ENCODE data around the gene RABGAP1L.

DNA sequence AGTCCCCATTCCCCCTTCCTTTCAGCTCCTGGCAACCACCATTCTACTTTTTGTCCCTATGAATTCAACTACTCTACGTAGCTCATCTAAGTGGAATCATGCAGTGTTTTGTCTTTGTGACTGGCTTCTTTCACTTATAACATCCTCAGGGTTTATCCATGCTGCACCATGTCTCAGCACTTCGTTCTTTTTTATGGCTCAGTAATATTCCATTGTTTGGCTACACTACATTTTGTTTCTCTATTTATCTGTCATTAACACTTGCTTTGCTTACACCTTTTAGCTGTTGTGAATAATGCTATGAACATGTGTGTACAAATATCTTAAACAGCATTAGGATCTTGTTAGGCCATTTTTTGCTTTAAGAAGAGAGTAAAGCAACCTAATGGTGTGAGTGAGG is 865.5 kb downstream of the RABGAP1L start:
- TF ChIP-seq, protein P1, sequence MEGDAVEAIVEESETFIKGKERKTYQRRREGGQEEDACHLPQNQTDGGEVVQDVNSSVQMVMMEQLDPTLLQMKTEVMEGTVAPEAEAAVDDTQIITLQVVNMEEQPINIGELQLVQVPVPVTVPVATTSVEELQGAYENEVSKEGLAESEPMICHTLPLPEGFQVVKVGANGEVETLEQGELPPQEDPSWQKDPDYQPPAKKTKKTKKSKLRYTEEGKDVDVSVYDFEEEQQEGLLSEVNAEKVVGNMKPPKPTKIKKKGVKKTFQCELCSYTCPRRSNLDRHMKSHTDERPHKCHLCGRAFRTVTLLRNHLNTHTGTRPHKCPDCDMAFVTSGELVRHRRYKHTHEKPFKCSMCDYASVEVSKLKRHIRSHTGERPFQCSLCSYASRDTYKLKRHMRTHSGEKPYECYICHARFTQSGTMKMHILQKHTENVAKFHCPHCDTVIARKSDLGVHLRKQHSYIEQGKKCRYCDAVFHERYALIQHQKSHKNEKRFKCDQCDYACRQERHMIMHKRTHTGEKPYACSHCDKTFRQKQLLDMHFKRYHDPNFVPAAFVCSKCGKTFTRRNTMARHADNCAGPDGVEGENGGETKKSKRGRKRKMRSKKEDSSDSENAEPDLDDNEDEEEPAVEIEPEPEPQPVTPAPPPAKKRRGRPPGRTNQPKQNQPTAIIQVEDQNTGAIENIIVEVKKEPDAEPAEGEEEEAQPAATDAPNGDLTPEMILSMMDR (optimal IDR thresholded peaks at IDR 0.05 in 1 of 3, IDR thresholded peaks at IDR 0.05 in 1 of 3, conservative IDR thresholded peaks at IDR 0.05 in 1 of 3; ENCODE audit: extremely low read depth in 1 of 3, insufficient read depth in 2 of 3, low read length in 3 of 3), result no peak
- TF ChIP-seq EZH2 (IDR thresholded peaks at IDR 0.05; ENCODE audit: low read length), result no peak

All from keratinocyte (primary cell).